HEK293 (cell line): ENCODE data around the gene MYOM1.
"Not testable (repeated sequence)": the region's sequence is repeated elsewhere in the genome, so short reads cannot be mapped to it uniquely, and the experiment has no call there.

ENCODE experiments used
- CTCF ChIP-seq: fragments of 450-650 bp; formaldehyde crosslinking; IDR thresholded peaks from 2 replicates; pipeline ENCODE4 v1.5.1; 2016; ENCODE audit warnings: missing biosample characterization, missing genetic modification characterization
- KLF1 ChIP-seq: fragments of 450-650 bp; formaldehyde crosslinking; IDR thresholded peaks from 2 replicates; pipeline ENCODE4 v1.5.1; 2016; ENCODE audit warnings: missing biosample characterization, missing genetic modification characterization
- ZBTB17 ChIP-seq: fragments of 450-650 bp; formaldehyde crosslinking; IDR thresholded peaks from 2 replicates; pipeline ENCODE4 v1.5.1; 2016; ENCODE audit warnings: missing biosample characterization, missing genetic modification characterization
- ZBTB44 ChIP-seq: fragments of 450-650 bp; IDR thresholded peaks from 2 replicates; pipeline ENCODE4 v1.5.1; 2018; ENCODE audit warnings: missing biosample characterization, mild to moderate bottlenecking, missing genetic modification characterization
- ZBTB7A ChIP-seq: fragments of 450-650 bp; formaldehyde crosslinking; IDR thresholded peaks from 2 replicates; pipeline ENCODE4 v1.5.1; 2016; ENCODE audit warnings: low read depth, missing biosample characterization, missing genetic modification characterization
- ZNF18 ChIP-seq: fragments of 450-650 bp; formaldehyde crosslinking; IDR thresholded peaks from 2 replicates; pipeline ENCODE4 v1.5.1; 2016; ENCODE audit warnings: missing biosample characterization, missing genetic modification characterization
- ZNF324 ChIP-seq: fragments of 450-650 bp; formaldehyde crosslinking; IDR thresholded peaks from 2 replicates; pipeline ENCODE4 v1.5.1; 2016; ENCODE audit warnings: missing biosample characterization, missing genetic modification characterization
- ZNF335 ChIP-seq: fragments of 450-650 bp; formaldehyde crosslinking; conservative IDR thresholded peaks from 2 replicates; pipeline ENCODE4 v1.5.1; 2016; ENCODE audit warnings: missing biosample characterization, missing genetic modification characterization
- ZNF521 ChIP-seq: fragments of 450-650 bp; formaldehyde crosslinking; IDR thresholded peaks from 2 replicates; pipeline ENCODE4 v1.5.1; 2017; ENCODE audit warnings: missing biosample characterization, mild to moderate bottlenecking, missing genetic modification characterization
- ZNF830 ChIP-seq: fragments of 450-650 bp; IDR thresholded peaks from 2 replicates; pipeline ENCODE4 v1.5.0; 2018; ENCODE audit warnings: missing biosample characterization, missing genetic modification characterization, low read depth, mild to moderate bottlenecking, moderate library complexity
- ZXDB ChIP-seq: fragments of 450-650 bp; formaldehyde crosslinking; IDR thresholded peaks from 2 replicates; pipeline ENCODE4 v1.5.1; 2016; ENCODE audit warnings: missing biosample characterization, missing genetic modification characterization

GRCh38 chr18:3028115-3028514 is 191.7 kb downstream of the MYOM1 start:
- not testable (repeated sequence) for TF ChIP-seq ZNF324; ZNF521 (tag by site-specific recombination); CTCF (tag by site-specific recombination); ZBTB7A (tag by site-specific recombination); ZNF830 (tag by site-specific recombination); ZBTB44; ZXDB (tag by site-specific recombination); ZBTB17; KLF1; ZNF335 (tag by site-specific recombination); ZNF18 (tag by site-specific recombination)
